Measurements from ENCODE around the gene TXLNB. TPM values are rescaled to one million over a fixed set of nuclear protein-coding genes. Genes with fewer than 3 reads are reported as not detected.

Gene TXLNB
- total RNA-seq, 1 experiment from 2014 or later = not detected

- DNase-seq (ENCODE audit: low spot score) = no peak
- CTCF ChIA-PET = no interaction called here
- POLR2A ChIA-PET (ENCODE audit: low non-redundant PET) = no interaction called here
Measured at GRCh38 chr6:139308936-139309603, 17.3 kb upstream of the TXLNB start.

GRCh38 chr6:139308286-139308916 is 16.6 kb upstream of the TXLNB start:
- H3K27ac ChIP-seq (ENCODE audit: low read depth, low read length, poor library complexity, severe bottlenecking) = no peak overlapping the region
- CTCF ChIA-PET = no interaction called here
- TF ChIP-seq EZH2 (IDR thresholded peaks at IDR 0.05; ENCODE audit: borderline replicate concordance, low read depth, low read length, poor library complexity, severe bottlenecking) (no peak), CTCF (conservative IDR thresholded peaks at IDR 0.05; ENCODE audit: low read depth, low read length) (no peak)
- no peaks in the 10 kb centered on the region for H3K27me3 ChIP-seq (replicated peaks; ENCODE audit: insufficient read depth, low read depth, low read length, poor library complexity)
- H3K4me3 ChIP-seq (ENCODE audit: low read depth, low read length, poor library complexity, severe bottlenecking) = no peak overlapping the region
- H3K9me3 ChIP-seq (ENCODE audit: low read depth, low read length, poor library complexity, severe bottlenecking) = no peaks in the 10 kb centered on the region
- no TSS peak for BruUV-seq (replicated peaks)
- H3K4me1 ChIP-seq (ENCODE audit: insufficient read depth, low read length, poor library complexity, severe bottlenecking) = no peaks in the 10 kb centered on the region
- no peak for DNase-seq (ENCODE audit: low spot score)
- POLR2A ChIA-PET (ENCODE audit: low non-redundant PET) = no interaction called here
- intact Hi-C loops (cut with micrococcal nuclease; ENCODE audit: unreplicated experiment) = no loop called here
- H3K36me3 ChIP-seq (ENCODE audit: insufficient read depth, low read length, poor library complexity, severe bottlenecking) = no peaks in the 10 kb centered on the region

More at GRCh38 chr6:139308936-139309603, 17.3 kb upstream of the TXLNB start:
- no peaks in the 10 kb centered on the region for H3K9me3 ChIP-seq (ENCODE audit: low read depth, low read length, poor library complexity, severe bottlenecking)
- H3K27me3 ChIP-seq (replicated peaks; ENCODE audit: insufficient read depth, low read depth, low read length, poor library complexity) = no peaks in the 10 kb centered on the region
- no TSS peak for BruUV-seq (replicated peaks)
- no peak overlapping the region for H3K4me3 ChIP-seq (ENCODE audit: low read depth, low read length, poor library complexity, severe bottlenecking)
- intact Hi-C loops (cut with micrococcal nuclease; ENCODE audit: unreplicated experiment) = no loop called here
- no peak for TF ChIP-seq CTCF (conservative IDR thresholded peaks at IDR 0.05; ENCODE audit: low read depth, low read length)
- TF ChIP-seq EZH2 (IDR thresholded peaks at IDR 0.05; ENCODE audit: borderline replicate concordance, low read depth, low read length, poor library complexity, severe bottlenecking) = no peak
- H3K36me3 ChIP-seq (ENCODE audit: insufficient read depth, low read length, poor library complexity, severe bottlenecking) = no peaks in the 10 kb centered on the region
- H3K27ac ChIP-seq (ENCODE audit: low read depth, low read length, poor library complexity, severe bottlenecking) = no peak overlapping the region
- H3K4me1 ChIP-seq (ENCODE audit: insufficient read depth, low read length, poor library complexity, severe bottlenecking) = no peaks in the 10 kb centered on the region

GRCh38 chr6:139306291-139306981 is 14.6 kb upstream of the TXLNB start:
- no peak overlapping the region for H3K27ac ChIP-seq (ENCODE audit: low read depth, low read length, poor library complexity, severe bottlenecking)
- POLR2A ChIA-PET (ENCODE audit: low non-redundant PET) = interaction anchor here (0.6 kb wide), 1 partner anchor 50 kb away, joined by 4 read pairs; no protein-coding TSS in a partner anchor
- no peak overlapping the region for H3K4me3 ChIP-seq (ENCODE audit: low read depth, low read length, poor library complexity, severe bottlenecking)
- H3K9me3 ChIP-seq (ENCODE audit: low read depth, low read length, poor library complexity, severe bottlenecking) = no peaks in the 10 kb centered on the region
- H3K4me1 ChIP-seq (ENCODE audit: insufficient read depth, low read length, poor library complexity, severe bottlenecking) = no peaks in the 10 kb centered on the region
- no peak for TF ChIP-seq CTCF (conservative IDR thresholded peaks at IDR 0.05; ENCODE audit: low read depth, low read length)
- TF ChIP-seq EZH2 (IDR thresholded peaks at IDR 0.05; ENCODE audit: borderline replicate concordance, low read depth, low read length, poor library complexity, severe bottlenecking) = no peak
- DNase-seq (ENCODE audit: low spot score) = no peak
- intact Hi-C loops (cut with micrococcal nuclease; ENCODE audit: unreplicated experiment) = no loop called here
- no peaks in the 10 kb centered on the region for H3K27me3 ChIP-seq (replicated peaks; ENCODE audit: insufficient read depth, low read depth, low read length, poor library complexity)
- CTCF ChIA-PET = no interaction called here
- no TSS peak for BruUV-seq (replicated peaks)
- H3K36me3 ChIP-seq (ENCODE audit: insufficient read depth, low read length, poor library complexity, severe bottlenecking) = no peaks in the 10 kb centered on the region

Data from A673 (cell line).